Neural crest cell (in vitro differentiated cells): ENCODE data around the gene MEGF11. TPM values are rescaled to one million over a fixed set of nuclear protein-coding genes. Genes with fewer than 3 reads are reported as not detected.
A peak's percentile ranks its signal among the peaks of the same experiment; 100 is the strongest.

Experiments used
- DNase-seq: peaks from one replicate; pipeline ENCODE4 v3.0.0; 2021; ENCODE audit warnings: low read depth, mixed read lengths, low spot score
- H3K27ac Mint-ChIP-seq: one replicate; pipeline ENCODE4 v1.8.0; 2021; ENCODE audit warnings: mild to moderate bottlenecking, mixed read lengths; ENCODE audit not compliant: unreplicated experiment
- H3K27me3 Mint-ChIP-seq: 2 replicates; pipeline ENCODE4 v1.8.0; 2021; ENCODE audit warnings: low read depth, mild to moderate bottlenecking, mixed read lengths
- H3K36me3 Mint-ChIP-seq: 2 replicates; pipeline ENCODE4 v1.8.0; 2021; ENCODE audit warnings: low read depth, mild to moderate bottlenecking, mixed read lengths
- H3K4me1 Mint-ChIP-seq: 2 replicates; pipeline ENCODE4 v1.8.0; 2021; ENCODE audit warnings: mixed read lengths
- H3K4me3 Mint-ChIP-seq: one replicate; pipeline ENCODE4 v1.8.0; 2021; ENCODE audit warnings: mild to moderate bottlenecking, mixed read lengths
- H3K9me3 Mint-ChIP-seq: 2 replicates; pipeline ENCODE4 v1.8.0; 2021; ENCODE audit warnings: mixed read lengths
- total RNA-seq: library from RNA; stranded (reverse); gene quantifications from 2 replicates; pipeline ENCODE4 v1.2.1, GENCODE V29; 2021
- TF ChIP-seq, protein P1 (sequence below): fragments of 200-600 bp; sonication (generic); conservative IDR thresholded peaks from 2 replicates; pipeline ENCODE4 v1.5.0; 2021; ENCODE audit warnings: antibody characterized with exemption, mild to moderate bottlenecking

MEGF11 gene
- total RNA-seq, 1 donor from 2014 or later: 0.49 TPM

DNA sequence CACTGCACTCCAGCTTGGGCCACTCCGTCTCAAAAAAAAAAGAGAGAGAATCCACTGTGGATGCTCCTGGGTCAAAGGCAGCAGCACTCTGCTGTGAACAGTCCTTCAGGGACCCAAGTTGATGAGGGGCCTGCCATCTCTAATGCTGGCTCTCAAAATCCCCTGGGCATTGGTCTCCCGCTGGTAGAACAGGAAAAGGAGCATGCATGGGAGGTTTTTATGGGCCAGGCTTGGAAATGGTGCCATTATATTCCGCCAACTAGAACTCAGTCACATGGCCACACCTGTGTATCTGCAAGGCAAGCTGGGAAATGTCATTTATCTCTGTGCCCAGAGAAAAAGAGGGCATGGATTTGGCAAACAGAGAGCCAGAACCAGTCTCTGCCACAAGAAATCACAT is 36.5 kb upstream of the MEGF11 start:
- peak overlapping the region; percentile 7 for H3K4me3 Mint-ChIP-seq
- no peaks in the 10 kb centered on the region for H3K27me3 Mint-ChIP-seq
- TF ChIP-seq, protein P1, sequence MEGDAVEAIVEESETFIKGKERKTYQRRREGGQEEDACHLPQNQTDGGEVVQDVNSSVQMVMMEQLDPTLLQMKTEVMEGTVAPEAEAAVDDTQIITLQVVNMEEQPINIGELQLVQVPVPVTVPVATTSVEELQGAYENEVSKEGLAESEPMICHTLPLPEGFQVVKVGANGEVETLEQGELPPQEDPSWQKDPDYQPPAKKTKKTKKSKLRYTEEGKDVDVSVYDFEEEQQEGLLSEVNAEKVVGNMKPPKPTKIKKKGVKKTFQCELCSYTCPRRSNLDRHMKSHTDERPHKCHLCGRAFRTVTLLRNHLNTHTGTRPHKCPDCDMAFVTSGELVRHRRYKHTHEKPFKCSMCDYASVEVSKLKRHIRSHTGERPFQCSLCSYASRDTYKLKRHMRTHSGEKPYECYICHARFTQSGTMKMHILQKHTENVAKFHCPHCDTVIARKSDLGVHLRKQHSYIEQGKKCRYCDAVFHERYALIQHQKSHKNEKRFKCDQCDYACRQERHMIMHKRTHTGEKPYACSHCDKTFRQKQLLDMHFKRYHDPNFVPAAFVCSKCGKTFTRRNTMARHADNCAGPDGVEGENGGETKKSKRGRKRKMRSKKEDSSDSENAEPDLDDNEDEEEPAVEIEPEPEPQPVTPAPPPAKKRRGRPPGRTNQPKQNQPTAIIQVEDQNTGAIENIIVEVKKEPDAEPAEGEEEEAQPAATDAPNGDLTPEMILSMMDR: no peak
- no peaks in the 10 kb centered on the region for H3K36me3 Mint-ChIP-seq
- H3K4me1 Mint-ChIP-seq: peaks cover 26% of the 10 kb centered on the region
- H3K27ac Mint-ChIP-seq: no peak overlapping the region
- no peaks in the 10 kb centered on the region for H3K9me3 Mint-ChIP-seq
- no peak for DNase-seq

DNA sequence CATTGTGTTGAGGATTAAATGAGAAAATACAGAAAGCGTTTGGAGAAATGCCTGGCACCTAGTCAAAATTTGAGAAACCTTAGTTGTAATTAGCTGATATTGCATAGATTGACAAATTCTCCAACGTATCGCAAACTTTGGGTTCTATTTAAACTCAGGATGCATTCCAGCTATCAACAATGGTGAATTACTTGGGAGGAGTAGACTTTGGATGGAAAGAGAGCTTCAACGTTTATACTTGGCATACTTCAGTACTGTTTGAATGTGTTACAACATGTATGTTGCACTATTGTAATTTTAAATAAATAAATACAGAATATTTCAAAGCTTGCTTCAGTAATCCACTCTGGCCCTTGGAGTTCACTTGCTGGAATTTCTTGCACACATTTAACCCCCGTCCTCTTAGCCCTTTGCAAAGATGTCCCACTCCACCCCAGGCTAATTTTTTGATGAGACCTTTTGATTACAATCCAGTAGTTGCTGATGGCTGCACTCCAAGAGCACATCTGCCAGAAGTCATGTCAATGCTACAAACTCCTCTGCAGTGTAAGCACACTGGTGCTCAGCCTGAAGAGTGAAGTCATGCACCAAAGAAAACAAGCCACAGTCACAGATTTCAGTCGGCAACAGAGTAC is 35.1 kb upstream of the MEGF11 start:
- no peak overlapping the region for H3K27ac Mint-ChIP-seq
- TF ChIP-seq, protein P1: no peak
- no peaks in the 10 kb centered on the region for H3K9me3 Mint-ChIP-seq

DNA sequence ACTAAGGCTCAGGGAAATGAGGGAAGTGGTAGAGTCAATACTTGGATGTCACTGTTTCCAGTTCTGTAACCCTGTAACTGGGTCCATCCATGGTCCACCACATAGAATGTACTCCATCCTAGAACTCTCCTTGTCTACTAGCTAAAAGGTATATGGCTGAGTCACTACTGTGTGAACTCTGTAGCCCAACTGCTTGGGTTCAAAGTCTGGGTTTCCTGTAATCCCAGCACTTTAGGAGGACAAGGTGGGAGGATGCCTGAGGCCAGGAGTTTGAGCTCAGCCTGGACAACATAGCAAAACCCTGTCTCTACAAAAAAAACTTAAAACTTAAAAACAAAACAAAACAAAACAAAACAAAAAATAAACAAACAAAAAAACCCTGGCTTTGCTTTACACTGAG is 34.5 kb upstream of the MEGF11 start:
- Mint-ChIP-seq H3K27ac (no peak overlapping the region), H3K27me3 (no peaks in the 10 kb centered on the region), H3K9me3 (no peaks in the 10 kb centered on the region), H3K36me3 (no peaks in the 10 kb centered on the region), H3K4me1 (peaks cover 20% of the 10 kb centered on the region), H3K4me3 (no peak overlapping the region)
- TF ChIP-seq, protein P1: no peak
- DNase-seq: no peak

More for the DNA sequence above, 35.1 kb upstream of the MEGF11 start:
- Mint-ChIP-seq H3K4me3 (no peak overlapping the region), H3K4me1 (peaks cover 20% of the 10 kb centered on the region), H3K27me3 (no peaks in the 10 kb centered on the region), H3K36me3 (no peaks in the 10 kb centered on the region)
- DNase-seq: no peak

DNA sequence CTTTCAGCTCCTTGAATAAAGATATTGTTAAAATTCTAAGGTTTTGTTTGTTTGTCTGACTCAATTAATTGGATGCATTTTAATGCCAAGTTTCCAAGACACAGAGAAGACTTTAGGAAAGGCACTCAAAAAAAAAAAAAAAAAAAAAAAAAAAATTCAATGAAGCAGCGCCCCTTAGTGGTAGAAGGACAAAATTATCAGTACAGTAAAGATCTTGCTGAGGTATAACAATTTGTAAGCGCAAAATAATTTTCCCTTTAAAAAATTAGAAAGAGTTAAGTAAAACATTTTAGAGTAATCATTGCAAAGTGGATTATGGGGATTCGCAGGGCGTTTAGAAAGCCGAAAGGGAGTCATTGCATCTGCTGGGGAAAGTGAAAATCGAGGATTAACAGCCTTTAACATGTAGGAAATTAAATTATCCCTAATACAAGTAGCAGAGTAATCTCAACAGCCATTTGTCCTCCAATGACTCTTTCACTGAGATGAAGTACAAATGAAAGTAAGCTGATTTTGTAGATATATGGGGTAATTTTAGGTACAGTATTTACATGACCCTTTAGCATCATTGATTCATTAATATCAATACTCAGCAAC is 34.0 kb upstream of the MEGF11 start:
- no peak for DNase-seq
- TF ChIP-seq, protein P1: peak; percentile 78
- Mint-ChIP-seq H3K27me3 (no peaks in the 10 kb centered on the region), H3K4me3 (peak overlapping the region; percentile 38), H3K9me3 (no peaks in the 10 kb centered on the region), H3K27ac (no peak overlapping the region), H3K4me1 (peaks cover 15% of the 10 kb centered on the region), H3K36me3 (no peaks in the 10 kb centered on the region)

DNA sequence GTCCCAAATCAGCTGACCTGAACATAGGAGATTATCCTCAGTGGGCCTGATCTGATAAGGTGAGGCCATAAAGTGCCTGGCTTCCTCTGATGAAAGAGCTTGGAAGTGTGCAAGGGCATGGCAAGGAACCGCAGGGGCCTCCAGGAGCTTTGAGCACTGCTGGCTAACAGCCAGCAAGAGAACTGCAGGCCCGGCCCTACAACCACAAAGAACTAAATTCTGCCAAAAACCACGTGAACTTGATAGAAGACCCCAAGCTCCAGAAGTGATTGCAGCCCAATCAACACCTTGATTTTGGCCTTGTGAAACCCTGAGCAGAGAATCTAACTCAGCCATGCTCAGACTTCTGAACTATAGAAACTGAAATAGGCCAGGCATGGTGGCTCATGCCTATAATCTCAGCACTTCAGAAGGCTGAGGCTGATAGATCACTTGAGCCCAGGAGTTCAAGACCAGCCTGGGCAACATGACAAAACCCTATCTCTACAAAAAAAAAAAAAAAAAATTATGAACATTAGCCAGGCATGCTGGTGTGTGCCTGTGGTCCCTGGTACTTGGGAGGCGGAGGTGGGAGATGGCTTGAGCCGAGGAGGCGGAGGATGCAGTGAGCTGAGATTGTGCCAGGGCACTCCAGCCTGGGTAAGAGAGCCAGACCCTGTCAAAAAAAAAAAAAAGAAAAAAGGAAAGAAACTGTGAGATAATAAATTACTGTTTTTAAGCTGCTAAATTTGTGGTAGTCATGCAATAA is 32.2 kb upstream of the MEGF11 start:
- peaks cover 4% of the 10 kb centered on the region for H3K4me1 Mint-ChIP-seq
- no peak overlapping the region for H3K27ac Mint-ChIP-seq

More for the DNA sequence above, 32.2 kb upstream of the MEGF11 start:
- Mint-ChIP-seq H3K36me3 (no peaks in the 10 kb centered on the region), H3K4me3 (no peak overlapping the region), H3K27me3 (no peaks in the 10 kb centered on the region), H3K9me3 (no peaks in the 10 kb centered on the region)
- no peak for DNase-seq
- TF ChIP-seq, protein P1: no peak
